Left renal cortex interstitium (tissue), 4 donors: ENCODE measurements around the gene TBPL1. TPM values are rescaled to one million over a fixed set of nuclear protein-coding genes. Genes with fewer than 3 reads are reported as not detected.
A peak's percentile ranks its signal among the peaks of the same experiment; 100 is the strongest.
"Not testable (repeated sequence)": the region's sequence is repeated elsewhere in the genome, so short reads cannot be mapped to it uniquely, and the experiment has no call there.

ENCODE experiments used
- DNase-seq, 4 donors: peaks; one replicate each; pipeline ENCODE4 v3.0.0-alpha.2; 2013; ENCODE audit warnings: low read depth in 4 of 4, low spot score in 2 of 4, missing footprints in 1 of 4
- polyA plus RNA-seq, 4 donors: library from polyadenylated mRNA; unstranded; fragments of 120-200 nt; gene quantifications; one replicate each; pipeline ENCODE4 v1.2.1, GENCODE V29; 2013; ENCODE audit not compliant: insufficient read length in 4 of 4

Gene TBPL1
- polyA plus RNA-seq, 4 donors, result 43.5 to 56.4 (median 48.4) TPM

- no peak for DNase-seq
These were observed 16.9 kb downstream of the TBPL1 start for GRCh38 chr6:133969921-133970295.

DNA sequence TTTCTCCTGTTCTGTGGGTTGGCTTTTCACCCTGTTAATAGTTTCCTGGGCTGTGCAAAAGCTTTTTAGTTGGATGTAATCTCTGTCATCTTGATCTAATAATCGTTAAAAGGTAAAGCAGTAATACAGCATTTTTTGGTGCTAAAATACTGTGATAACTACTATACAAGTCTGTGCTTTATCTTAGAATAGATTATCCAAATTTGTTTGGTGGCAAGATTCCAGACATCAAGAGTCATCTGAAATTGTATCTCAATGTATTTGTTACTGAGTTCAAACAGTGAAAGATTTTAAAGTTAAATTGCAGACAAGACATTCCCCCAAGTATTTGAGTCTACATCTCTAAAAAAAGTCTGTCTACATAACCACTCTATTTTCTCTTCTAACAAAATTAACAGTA is 18.8 kb downstream of the TBPL1 start:
- DNase-seq, result no peak

DNA sequence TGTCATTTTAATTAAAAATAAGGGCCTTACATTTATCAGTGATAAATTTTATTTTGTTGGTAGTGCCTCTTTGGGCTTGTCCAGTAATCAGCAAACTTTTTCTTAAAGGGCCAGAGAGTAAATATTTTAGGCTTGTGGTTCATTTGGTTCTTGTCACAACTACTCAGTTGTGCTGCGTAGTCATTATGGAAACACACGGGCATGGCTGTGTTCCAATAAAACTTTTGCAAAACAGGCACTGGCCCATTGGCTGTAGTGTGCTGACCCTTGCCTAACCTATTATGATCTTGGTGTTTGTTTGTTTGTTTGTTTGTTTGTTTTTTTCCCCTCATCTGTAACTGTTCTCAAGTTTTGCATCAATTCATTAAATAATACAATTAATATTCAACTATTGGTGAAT is 19.4 kb downstream of the TBPL1 start:
- no peak for DNase-seq

DNA sequence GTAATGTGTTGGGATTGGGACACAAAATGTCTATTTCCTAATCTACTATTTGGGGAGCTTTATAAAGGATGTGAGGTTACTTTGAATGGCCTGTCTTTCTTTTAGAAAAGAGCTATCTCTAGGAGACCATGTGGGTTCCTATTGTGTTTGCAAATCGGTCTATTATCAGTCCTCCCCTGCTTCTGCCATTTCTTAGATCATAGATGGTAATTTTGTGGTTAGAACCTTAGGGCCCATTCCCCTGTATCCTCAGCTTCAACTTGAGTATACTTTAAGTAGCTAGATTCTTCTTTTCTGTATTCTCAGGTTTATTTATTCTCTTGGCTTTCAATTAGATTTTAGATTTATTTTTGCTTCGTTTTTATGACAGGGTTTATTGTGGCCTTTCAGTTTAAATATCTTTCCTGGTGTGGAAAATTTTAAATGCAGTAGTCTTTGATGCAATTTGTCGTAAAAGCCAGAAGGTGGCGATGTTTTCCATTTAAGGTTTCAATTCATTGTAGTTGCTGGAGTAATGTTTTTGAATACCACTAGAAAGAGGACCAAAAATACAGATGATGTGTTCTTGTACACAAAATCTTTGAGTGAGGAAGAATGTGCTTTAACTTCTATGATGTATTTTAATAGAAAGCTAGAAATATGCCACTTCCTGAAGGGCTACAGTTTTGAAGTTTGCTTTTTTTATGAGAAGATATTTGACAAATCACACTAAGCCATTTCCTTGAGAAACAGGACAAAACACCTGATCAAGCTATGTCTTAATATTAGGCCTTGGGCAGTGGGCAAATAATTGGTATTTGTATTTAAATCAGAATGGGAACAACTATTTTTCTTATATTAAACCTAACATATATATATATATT is 20.3 kb downstream of the TBPL1 start:
- peak in 3 of 4 donors; percentile 15 to 39 (median 28) for DNase-seq

DNA sequence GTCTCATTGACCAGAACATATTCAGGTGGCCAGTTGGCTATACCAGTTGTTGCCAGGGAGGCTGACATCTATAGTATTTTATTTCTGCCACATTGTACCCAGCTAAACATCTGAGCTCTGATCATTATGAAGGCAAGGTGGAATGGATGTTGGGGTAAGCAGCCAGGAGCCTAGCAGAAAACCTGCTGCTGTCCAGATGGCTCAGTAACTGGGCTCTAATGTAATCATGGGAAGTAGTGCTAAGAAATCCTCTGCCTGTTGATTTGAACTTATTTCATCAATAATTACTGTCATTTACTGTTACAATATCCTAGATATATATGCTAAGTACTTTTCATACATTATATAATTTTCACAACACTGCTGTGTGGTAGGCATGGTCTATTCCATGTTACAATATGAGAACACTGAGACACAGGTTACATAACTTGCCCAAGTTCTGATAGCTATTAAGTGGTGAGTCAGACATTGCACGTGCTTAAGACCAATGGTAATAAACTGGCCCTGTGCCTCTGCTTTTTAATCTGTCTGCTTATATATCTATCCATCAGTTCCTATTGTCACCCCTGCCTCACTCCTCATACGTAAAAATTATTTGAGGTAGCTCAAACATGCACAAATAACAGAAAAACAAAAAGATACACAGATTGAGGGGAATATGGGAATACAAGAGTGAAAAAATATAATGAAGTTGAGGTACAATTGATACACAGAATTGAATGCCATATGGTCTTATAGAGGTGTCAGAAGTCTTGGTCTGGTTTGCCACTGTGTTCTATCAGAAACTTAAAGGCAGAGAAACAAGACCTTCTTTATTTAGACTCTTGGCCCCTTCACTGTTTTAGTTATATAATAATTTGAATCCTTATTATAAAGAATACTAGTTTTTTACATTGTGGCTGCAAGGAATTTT is 25.2 kb downstream of the TBPL1 start:
- no peak for DNase-seq

DNA sequence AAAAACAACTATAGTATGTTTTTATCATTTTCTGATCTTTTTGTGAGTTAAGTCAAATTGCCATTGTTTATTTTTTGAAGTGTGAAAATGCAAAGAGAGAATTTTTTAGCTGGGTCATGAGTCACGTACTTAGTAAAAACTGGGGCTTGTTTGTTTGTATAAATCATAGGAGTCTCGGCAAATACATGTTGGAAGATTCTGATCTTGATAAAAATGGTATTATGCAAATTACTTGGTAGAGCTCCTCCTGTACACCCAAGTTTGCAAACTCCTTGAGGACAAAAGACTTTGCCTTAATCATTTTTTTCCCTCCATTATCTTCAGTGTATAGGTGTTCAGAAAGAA is 25.8 kb downstream of the TBPL1 start:
- no peak for DNase-seq

DNA sequence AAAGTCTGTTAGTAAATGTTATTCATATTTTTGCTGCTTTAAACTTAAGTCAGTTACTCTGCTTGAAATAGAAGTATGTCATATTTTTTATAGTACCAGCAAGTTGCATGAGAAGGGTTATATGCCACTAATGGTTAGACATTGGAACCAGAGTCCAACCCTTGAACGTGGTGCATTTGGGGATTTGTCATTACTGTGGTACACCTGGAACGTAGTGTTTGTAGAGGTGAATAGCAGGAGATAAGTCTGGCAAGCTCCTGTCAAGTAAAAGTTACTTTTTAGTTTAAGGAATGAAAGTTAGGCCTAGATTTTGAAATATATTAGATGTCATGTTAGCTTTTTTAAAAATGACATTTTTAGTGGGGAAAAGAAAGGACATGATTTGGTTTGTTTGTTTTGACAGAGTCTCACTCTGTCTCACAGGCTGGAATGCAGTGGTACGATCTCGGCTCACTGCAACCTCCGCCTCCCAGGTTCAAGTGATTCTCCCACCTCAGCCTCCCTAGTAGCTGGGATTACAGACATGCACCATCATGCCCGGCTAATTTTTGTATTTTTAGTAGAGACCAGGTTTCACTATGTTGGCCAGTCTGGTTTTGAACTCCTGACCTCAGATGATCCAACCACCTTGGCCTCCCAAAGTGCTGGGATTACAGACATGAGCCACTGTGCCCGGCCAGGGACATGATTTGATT is 26.4 kb downstream of the TBPL1 start:
- DNase-seq, result not testable (repeated sequence)

- DNase-seq, result no peak
These were observed 27.1 kb downstream of the TBPL1 start for GRCh38 chr6:133980168-133980567.

DNA sequence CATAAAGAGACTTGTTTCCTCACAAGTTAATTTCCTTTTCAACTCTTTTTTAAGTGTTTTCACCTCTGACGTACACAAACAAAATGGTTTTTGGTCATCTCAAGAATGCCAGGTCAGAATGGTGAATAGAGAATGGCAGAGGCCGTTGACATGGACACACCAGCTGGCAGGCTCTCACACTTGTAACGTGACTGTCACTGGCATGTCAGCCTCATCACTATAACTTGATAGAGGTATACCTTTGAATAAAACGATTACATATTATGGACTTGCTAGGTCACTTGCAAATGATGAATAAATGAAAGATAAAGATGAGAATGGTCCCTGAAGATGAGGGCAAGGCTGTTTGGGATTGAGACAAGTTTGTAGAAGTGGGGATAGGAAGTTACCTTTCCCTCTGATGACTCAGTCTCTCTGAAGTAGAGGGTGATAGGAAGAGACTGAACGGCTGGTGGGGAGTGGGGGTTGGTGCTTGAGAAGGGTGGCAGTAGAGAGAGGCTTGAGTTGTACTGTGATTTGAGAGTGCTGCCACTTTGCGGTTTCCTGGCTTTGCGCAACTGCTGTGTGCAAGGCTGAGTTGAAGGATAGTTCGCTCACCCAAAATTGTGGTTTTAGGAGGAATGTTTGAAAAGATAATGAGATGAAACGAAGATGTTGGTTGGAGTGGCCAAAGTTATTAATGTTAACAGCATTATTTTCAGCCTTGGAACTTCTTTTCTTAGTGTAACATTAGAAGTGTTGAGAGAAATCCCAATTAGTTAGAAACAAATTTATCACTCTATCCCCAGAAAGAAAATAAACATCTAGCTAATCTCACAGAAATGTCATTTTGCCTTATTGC is 30.3 kb downstream of the TBPL1 start:
- no peak for DNase-seq

DNA sequence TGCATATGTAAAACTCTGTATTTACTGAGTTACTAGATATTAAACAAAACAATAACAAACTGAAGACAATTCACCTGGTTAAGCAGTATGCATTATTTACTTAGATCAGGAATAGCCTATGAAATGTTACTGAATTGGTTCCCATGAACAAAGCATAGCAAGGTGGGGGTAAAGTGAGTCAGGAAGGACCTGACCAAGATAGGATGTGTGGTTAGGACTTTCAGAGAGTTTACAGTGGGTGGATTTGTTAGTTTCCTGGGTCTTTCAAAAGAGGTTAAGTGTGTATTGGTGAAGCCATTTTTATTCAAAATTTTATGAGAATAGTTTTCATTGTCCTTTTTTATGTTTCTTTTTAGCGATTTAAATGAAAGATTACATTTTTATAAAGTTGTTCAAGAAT is 32.9 kb downstream of the TBPL1 start:
- DNase-seq, result no peak

- no peak for DNase-seq
These were observed 33.9 kb downstream of the TBPL1 start for GRCh38 chr6:133986942-133987341.

DNA sequence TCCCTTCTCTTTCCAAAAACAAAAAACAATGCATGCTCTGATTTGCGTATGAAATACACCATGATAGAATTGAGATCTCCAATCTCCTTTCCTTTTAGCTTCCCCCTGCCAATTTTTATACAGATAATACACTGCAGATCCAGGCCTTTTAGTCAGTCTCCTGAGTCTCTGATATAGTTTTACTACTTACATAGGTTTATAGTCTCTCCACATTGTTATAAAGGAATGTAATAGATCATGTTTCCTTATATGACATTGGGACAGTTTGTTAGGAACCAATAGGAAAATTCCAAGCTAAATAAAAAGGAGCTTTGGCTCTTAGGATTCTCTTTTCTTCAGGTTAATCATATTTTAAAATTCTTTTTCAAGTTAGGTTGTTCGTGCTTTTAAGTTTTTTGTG is 36.5 kb downstream of the TBPL1 start:
- DNase-seq, result no peak

GRCh38 chr6:133990321-133990720 is 37.3 kb downstream of the TBPL1 start:
- DNase-seq, result no peak

DNA sequence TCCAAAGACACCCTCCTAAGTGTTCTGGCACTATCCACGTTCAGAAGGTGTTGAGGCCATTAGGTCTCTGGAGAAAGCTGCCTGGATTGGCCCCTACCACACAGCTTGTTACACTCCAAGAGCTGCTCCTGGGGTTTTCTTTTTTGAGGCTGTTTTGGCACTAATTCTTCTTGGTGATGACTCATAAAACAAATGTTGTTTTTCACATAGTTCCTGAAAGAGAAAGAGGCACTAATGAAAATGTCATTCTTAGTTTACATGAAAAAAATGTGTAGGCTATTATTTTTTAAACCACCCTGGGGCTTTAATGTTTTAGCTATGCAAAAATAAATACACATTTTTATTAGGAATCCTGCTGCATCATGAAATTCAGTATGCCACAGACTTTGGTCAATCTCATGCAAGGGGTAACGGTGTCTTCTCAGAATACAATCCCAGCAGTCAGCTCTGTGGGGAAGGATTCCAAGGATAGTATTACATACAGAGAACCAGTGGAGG is 38.1 kb downstream of the TBPL1 start:
- DNase-seq, result peak in 1 of 4 donors; percentile 9

GRCh38 chr6:133992992-133993680 is 40.1 kb downstream of the TBPL1 start:
- no peak for DNase-seq

DNA sequence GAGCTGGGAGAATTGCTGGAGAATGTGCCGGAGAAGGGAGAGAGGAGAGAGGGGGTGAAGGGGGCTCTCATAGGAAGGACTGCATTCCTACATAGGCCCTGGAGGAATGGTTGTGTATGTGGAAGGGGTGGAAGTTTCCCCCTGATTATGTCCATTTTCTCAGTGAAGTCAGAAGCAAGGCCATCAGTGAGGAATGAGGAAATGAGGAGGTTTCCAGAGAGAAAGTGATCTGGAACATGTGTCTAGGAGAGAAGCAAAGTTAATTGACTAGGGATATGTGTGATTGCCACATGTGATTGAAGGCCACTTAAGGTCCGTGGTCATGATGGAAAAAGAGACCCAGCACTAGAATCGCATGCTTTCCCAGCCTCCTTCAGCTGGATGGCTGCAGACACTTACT is 42.3 kb downstream of the TBPL1 start:
- DNase-seq, result no peak

GRCh38 chr6:133995758-133996157 is 42.7 kb downstream of the TBPL1 start:
- no peak for DNase-seq

DNA sequence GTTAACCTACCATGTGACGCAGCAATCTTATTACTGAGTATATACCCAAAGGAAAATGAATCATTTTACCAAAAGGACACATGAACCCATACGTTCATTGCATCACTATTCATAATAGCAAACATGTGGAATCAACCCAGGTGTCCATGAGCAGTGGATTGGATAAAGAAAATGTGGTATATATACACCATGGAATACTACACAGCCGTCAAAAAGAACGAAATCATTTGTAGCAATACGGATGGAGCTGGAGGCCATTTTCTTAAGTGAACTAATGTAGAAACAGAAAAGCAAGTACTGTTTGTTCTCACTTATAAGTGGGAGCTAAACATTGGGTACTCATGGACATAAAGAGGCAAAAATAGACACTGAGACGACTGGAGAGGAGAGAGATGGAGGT is 44.2 kb downstream of the TBPL1 start:
- no peak for DNase-seq

DNA sequence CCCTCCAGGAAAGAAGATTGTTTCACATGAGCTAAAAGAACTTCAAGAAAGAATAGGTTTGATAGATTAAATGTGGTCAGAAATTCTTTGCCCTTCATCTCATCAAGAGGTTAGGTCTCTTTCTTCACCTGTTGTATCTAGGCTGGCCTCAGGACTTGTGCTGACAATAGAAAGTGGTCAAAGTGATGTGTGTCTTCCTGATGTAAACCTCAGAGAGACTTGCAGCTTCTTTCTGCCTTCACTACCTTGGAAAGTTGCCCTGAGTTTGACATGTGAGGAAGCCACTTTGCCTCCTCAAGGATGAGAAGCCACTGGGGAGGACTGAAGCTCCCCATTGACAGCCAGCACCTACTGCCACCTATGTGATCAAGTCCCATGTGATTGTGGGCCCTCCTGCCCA is 46.3 kb downstream of the TBPL1 start:
- no peak for DNase-seq

DNA sequence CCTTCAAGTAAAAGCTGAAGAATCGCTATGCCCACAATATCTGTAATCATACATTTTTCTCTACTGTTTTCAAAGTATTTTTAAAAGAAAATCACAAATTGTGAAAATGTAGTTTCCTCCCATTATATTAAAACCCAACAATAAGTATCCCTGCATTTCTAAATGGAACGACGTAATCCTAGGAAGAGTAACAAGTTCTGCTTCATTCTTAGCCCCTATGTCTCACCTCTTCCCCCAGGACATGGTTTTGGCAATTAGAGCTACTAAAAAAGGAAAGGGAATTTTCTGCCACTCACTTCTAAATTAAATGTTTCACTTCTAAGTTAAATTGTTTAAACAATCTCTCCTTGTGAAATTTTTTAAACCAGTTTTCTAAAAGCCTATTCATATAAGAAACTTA is 47.4 kb downstream of the TBPL1 start:
- DNase-seq, result no peak
